Kidney (tissue), 14 donors: ENCODE results near the gene PGBD5. TPM values are rescaled to one million over a fixed set of nuclear protein-coding genes. Genes with fewer than 3 reads are reported as not detected.

Experiments
- DNase-seq, 5 donors: peaks; one replicate each; pipeline ENCODE4 v3.0.0-alpha.2; 2013 to 2020
- FAIRE-seq: peaks from 2 replicates; lab custom pipeline; 2012; peaks lifted over from hg19 to GRCh38; lab: Jason Lieb, UNC
- H3K27ac ChIP-seq, 2 donors: one replicate each; pipeline ENCODE4 v1.7.0; 2013; ENCODE audit warnings: low read depth in 2 of 2, low read length in 2 of 2, inconsistent platforms in 1 of 2
- H3K27me3 ChIP-seq: one replicate; pipeline ENCODE4 v1.7.1; 2013; ENCODE audit warnings: low read length, inconsistent platforms; ENCODE audit not compliant: control insufficient read depth, insufficient read depth
- H3K36me3 ChIP-seq, 3 donors: one replicate each; pipeline versions ENCODE4 v1.7.0 to v1.7.1; 2013; ENCODE audit warnings: low read length in 3 of 3, control low read depth in 1 of 3, inconsistent platforms in 1 of 3; ENCODE audit not compliant: insufficient read depth in 3 of 3, control insufficient read depth in 2 of 3
- H3K4me1 ChIP-seq, 3 donors: one replicate each; pipeline versions ENCODE4 v1.7.0 to v1.7.1; 2013; ENCODE audit warnings: low read length in 3 of 3, inconsistent platforms in 1 of 3, low read depth in 1 of 3; ENCODE audit not compliant: control insufficient read depth in 2 of 3, insufficient read depth in 2 of 3
- H3K4me3 ChIP-seq, 3 donors: one replicate each; pipeline versions ENCODE4 v1.7.0 to v1.8.1; 2013; ENCODE audit warnings: low read length in 3 of 3, control low read depth in 1 of 3, inconsistent platforms in 1 of 3
- H3K9ac ChIP-seq, 3 donors: one replicate each; pipeline versions ENCODE4 v1.7.0 to v1.7.1; 2013; ENCODE audit warnings: low read length in 3 of 3, control low read depth in 1 of 3, inconsistent platforms in 1 of 3
- H3K9me3 ChIP-seq, 3 donors: one replicate each; pipeline versions ENCODE4 v1.7.0 to v1.7.1; 2013; ENCODE audit warnings: low read length in 3 of 3, control low read depth in 1 of 3, inconsistent platforms in 1 of 3; ENCODE audit not compliant: control insufficient read depth in 2 of 3, insufficient read depth in 1 of 3
- CTCF ChIP-seq: IDR thresholded peaks from 3 replicates; pipeline ENCODE4 v1.5.1; 2012; ENCODE audit warnings: mild to moderate bottlenecking, moderate library complexity, borderline replicate concordance; ENCODE audit not compliant: insufficient read depth; ENCODE audit errors: extremely low read depth
- intact Hi-C: fragments of 100-400 bp; cut with DNase I; formaldehyde crosslinking; loops from one replicate; pipeline ENCODE4 v1.11.1; 2022
- polyA plus RNA-seq: library from polyadenylated mRNA; stranded (reverse); fragments of 350-450 nt; fragmentation: Illumina TruSeq; extraction: RNeasy Lipid Tissue Mini Kit (QIAGEN cat#74804); gene quantifications from one replicate; pipeline ENCODE4 v1.2.3, GENCODE V29; 2014; ENCODE audit warnings: low read depth, low replicate concordance; ENCODE audit not compliant: insufficient read depth
- total RNA-seq: library from RNA; stranded (reverse); fragmentation: NEBNext Ultra II Directional; extraction: Animal tissue kit (Norgen Biotek cat#: 25700); gene quantifications from one replicate; pipeline ENCODE4 v1.2.1, GENCODE V29; 2021
- donor health status: control.
- donor health status: control.
- donor health status: control.
- donor health status: control.
- donor health status: control.
- donor health status: DM: yes; HTN: yes; CAD: no.
- donor health status: Normal renal cell carcinoma (clear cell type).

PGBD5 gene
- total and polyA plus RNA-seq, 2 donors from 2014 or later: 2.0 to 3.7 TPM

GRCh38 chr1:230300322-230301301 lies 125.5 kb downstream of the PGBD5 start:
- no peak for TF ChIP-seq CTCF
- no peak overlapping the region for H3K9ac ChIP-seq
- no peaks in the 10 kb centered on the region for H3K9me3 ChIP-seq
- FAIRE-seq: no peak
- no peak overlapping the region for H3K27ac ChIP-seq
- H3K27me3 ChIP-seq: no peaks in the 10 kb centered on the region
- no peaks in the 10 kb centered on the region for H3K36me3 ChIP-seq
- H3K4me3 ChIP-seq: no peak overlapping the region
- intact Hi-C loops: no loop called here
- H3K4me1 ChIP-seq: no peaks in the 10 kb centered on the region
- DNase-seq: peak in 1 of 5 donors; percentile 39

GRCh38 chr1:230299191-230300006 lies 126.7 kb downstream of the PGBD5 start:
- Histone ChIP-seq H3K4me3 (no peak overlapping the region), H3K9me3 (no peaks in the 10 kb centered on the region), H3K9ac (no peak overlapping the region), H3K36me3 (no peaks in the 10 kb centered on the region), H3K27me3 (no peaks in the 10 kb centered on the region), H3K27ac (no peak overlapping the region), H3K4me1 (no peaks in the 10 kb centered on the region)
- FAIRE-seq (no peak), DNase-seq (peak in 1 of 5 donors; percentile 31)
- TF ChIP-seq CTCF: no peak
- intact Hi-C loops: no loop called here

GRCh38 chr1:230295367-230295766 lies 130.8 kb downstream of the PGBD5 start:
- FAIRE-seq (no peak), DNase-seq (no peak)
- no peak overlapping the region for H3K27ac ChIP-seq
- intact Hi-C loops: no loop called here
- TF ChIP-seq CTCF: no peak
- no peaks in the 10 kb centered on the region for H3K9me3 ChIP-seq
- H3K9ac ChIP-seq: no peak overlapping the region
- no peaks in the 10 kb centered on the region for H3K4me1 ChIP-seq
- H3K27me3 ChIP-seq: no peaks in the 10 kb centered on the region
- no peaks in the 10 kb centered on the region for H3K36me3 ChIP-seq
- no peak overlapping the region for H3K4me3 ChIP-seq
